HG03108 (cell line): ENCODE data around the gene YPEL3.
A peak's percentile ranks its signal among the peaks of the same experiment; 100 is the strongest.

Experiments
- ATAC-seq: cut with Tn5 transposase; IDR thresholded peaks from one replicate; pipeline ENCODE4 v1.9.1; 2021; ENCODE audit warnings: moderate library complexity; ENCODE audit not compliant: unreplicated experiment

The YPEL3 gene

DNA sequence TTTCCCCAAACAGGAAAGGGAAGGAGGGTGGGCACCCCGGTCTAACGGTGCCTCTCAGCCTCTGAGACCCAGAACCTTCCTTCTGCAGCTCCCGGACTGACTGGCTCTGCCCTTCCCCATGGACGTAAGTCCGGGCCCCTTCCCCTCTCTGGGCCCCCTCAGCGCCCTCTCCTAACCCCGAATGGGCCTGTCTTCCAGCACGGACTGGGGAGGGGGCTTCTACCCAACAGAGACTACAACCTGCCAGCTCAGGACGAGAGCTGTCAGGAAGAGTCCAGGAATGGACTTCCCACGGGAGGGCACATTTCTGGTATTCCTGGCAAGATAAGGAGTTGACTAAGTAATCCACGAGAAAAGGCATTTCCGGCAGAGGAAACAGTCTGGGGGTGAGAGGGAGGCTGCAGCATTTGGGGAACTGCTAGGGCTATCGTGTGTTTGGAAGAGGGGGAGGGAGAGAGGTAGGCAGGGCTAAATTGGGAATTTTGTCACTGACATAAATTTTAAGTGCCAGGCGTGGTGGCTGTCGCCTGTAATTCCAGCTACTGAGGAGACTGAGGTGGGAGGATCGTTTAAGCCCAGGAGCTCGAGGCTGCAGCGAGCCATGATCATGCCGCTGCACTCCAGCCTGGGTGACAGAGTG is 42.5 kb downstream of the YPEL3 start:
- peak; percentile 9 for ATAC-seq

DNA sequence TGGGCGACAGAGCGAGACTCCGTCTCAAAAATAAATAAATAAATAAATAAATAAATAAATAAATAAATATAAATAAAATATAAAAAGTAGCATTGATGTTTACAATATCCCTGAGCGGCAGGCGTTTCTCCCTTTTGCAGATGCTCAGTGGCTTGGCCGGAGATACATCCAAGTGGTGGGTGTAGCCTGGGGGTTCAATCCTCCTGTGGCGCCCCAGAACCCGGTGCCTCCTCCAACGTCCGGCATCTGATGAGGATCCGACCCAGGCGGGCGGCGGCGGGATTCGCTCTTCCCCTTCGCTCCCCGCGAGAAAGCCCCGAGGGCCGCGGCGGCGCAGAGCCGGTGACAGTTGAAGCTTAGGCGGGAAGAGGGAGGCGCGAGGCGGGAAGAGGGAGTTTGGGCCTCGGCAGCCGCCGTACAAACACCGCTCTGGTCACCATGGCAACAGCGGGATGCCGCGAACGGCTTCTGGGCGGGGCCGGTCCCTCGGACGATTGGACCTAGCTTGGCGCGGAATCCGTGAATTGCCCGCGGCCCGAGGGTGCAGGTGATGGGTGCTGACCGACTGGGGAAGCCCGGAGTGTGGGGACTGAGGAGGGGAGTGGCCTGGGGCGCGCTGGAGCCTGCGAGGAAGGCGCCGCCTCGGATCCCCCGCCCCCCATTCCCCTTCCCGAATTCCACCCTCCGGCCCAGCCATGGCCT is 43.2 kb downstream of the YPEL3 start:
- peak; percentile 54 for ATAC-seq

DNA sequence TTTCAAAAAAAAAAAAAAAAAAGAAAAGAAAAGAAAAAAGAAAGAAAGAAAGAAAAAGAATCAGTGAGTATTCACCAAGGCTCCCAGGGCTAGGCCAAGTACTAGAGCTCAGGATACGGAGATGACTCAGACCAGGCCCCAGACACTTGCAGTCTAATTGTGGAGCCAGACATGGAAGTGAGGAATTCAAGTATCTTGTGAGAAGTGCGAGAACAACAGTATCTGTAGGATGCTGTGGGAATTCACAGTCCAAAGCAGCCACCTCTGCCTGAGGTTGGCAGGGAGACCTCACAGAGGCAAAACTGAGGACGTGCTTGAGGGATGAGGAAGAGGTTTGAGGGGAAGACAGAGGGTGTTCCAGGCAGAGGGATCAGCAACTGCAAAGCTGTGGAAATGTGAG is 44.5 kb downstream of the YPEL3 start:
- no peak for ATAC-seq

DNA sequence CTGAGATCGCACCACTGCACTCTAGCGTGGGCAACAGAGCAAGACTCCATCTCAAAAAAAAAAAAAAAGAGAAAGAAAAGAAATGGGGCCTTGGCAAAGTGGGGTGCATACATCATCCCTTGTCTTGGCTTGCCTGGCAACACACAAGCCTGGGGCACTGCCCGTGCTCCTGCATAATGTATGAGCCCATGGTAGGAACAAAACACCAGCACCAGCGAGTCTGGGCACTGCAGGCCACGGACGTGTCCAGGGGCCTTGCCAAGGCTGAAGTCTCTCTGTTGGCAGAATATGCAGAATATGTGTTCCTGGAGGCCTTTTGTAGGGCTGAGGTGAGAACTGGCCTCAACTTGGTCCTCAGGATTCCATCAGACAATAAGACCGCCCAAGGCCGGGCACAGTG is 46.1 kb downstream of the YPEL3 start:
- no peak for ATAC-seq

DNA sequence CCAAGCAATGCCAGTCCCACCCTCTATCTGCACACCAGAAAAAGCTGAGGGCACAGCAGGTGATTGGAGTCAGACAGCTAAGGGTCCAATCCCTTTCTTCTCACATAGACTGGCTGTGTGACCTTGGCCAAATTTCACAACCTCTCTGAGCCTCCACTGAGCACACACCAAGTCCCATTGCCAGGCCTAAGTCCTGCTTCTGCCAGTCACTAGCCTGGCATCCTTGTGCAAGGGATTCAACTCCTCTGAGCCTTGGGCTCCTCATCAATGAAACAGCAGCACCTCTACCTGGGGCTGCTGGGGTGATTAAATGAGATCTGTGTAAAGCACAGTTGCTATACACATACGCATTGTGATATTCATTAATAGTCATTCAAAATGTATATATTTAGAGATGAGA is 49.4 kb downstream of the YPEL3 start:
- ATAC-seq, result no peak

DNA sequence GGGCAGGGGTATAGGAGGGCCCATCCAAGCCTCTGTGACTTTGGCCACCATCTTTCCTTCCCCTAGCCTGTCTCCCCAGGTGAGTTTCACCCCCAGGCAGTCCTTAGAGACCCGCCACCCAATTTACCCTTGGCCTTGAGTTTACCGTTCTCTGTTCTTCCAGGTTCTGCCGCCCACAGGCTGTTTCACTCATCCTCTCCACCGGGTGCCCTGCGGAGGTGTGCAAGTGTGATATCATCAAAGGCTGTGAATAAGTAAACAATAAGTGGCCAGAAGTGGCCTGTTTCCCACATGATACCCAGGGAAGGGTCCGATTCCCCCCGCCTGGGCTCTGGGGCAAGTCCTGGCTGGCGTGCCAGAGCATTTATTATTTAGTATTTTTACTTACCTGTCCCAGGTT is 49.8 kb downstream of the YPEL3 start:
- ATAC-seq, result no peak
